Dermis microvascular lymphatic vessel endothelial cell (primary cell): Measurements from ENCODE around the gene NDUFB5. TPM values are rescaled to one million over a fixed set of nuclear protein-coding genes. Genes with fewer than 3 reads are reported as not detected.
A peak's percentile ranks its signal among the peaks of the same experiment; 100 is the strongest.

Experiments
- DNase-seq, 2 donors: peaks; one replicate each; pipeline versions ENCODE4 v3.0.0 to v3.0.0-alpha.2; 2010; ENCODE audit warnings: low read depth in 2 of 2
- total RNA-seq: library from RNA; depleted of rRNA; stranded (reverse); fragments of >200 nt; gene quantifications from 2 replicates; pipeline ENCODE4 v1.2.1, GENCODE V29; 2014

NDUFB5 gene
- 78.3 and 81.6 TPM in 2 replicates for total RNA-seq

DNA sequence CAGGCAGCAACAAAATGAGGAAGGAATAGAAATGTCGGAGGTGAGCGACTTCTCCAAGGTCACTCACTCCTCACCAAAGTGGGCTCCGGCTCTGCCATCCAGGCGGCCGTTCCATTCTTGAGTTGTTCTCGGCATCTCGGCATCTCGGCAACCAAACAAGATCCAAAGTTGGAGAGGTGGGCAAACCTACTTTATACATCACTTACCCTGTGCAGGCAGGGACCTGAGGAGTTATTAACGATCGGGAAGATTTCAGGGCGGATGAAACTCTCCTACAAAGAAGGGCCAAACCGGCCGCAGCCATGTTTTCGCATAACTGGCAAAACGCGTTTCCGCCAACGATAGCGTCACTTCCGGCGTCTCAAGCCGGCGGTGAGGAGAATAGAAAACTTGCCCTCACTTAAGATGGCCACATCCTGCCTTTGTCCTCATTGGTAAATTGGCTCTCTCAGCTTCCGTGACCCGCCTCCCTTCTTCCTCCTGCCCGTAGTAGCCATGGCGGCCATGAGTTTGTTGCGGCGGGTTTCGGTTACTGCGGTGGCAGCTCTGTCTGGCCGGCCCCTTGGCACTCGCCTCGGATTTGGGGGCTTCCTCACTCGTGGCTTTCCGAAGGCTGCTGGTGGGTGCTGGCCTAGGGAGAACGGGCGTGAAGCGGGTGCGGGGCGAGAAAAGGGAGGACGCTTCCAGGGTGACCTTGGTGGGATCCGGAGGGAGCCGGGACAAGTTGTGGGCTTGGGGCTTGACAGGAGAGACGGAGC lies at the start of gene NDUFB5, which contains the start of gene MRPL47:
Gene NDUFB5 (plus strand): TSS at position 474 of the 758 bp plus-strand sequence. CDS start 22 bp downstream, at position 496.
Gene MRPL47 (minus strand): TSS at position 318 of the 758 bp plus-strand sequence. CDS start 14 bp downstream, at position 304.
- DNase-seq, result peak; percentile 96 to 98

DNA sequence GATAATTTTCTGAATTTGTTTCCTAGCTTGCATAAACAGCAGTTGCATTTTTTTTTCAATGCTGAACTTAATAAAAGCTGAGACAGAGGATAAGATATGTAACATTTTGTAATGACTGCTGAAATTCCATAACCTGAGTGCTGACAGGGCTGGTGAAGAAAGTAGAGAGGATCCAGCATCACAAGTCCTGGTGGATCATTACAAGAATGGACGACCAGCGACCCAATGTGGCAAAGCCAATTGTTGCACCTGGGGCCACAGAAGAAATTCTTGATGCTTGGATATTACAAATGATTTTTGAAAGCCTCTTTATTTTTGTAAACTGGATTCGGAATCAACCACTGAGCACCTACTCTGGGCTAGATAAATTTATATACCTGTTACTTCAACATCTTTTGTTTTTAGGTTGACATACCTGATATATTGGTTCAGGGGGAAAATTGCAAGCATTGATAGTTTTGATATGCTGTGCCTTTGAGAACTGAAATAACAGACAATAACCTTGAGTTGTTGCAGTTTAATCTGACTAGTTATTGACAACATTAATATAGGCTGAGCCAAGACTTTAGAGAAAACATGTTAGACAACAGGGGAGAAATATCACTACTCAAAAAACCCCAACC lies 45.7 kb upstream of the NDUFB5 start:
- peak; percentile 69 to 84 for DNase-seq

DNA sequence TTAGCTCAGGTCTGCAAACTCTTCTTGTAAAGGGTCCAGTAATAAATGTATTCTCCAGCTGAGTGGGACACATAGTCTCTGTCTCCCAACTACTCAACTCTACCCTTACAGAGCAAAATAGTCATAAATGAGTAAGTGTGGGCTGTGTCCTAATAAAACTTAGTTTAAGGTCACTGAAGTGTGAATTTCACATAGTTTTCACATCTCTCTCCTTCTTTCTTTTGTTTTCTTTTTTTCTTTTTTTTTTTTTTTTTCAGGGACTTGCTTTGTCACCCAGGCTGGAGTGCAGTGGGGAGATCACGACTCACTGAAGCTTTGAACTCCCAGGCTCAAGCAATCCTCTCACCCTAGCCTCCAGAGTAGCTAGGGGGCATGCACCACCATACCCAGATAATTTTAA lies 43.8 kb upstream of the NDUFB5 start:
- no peak for DNase-seq

DNA sequence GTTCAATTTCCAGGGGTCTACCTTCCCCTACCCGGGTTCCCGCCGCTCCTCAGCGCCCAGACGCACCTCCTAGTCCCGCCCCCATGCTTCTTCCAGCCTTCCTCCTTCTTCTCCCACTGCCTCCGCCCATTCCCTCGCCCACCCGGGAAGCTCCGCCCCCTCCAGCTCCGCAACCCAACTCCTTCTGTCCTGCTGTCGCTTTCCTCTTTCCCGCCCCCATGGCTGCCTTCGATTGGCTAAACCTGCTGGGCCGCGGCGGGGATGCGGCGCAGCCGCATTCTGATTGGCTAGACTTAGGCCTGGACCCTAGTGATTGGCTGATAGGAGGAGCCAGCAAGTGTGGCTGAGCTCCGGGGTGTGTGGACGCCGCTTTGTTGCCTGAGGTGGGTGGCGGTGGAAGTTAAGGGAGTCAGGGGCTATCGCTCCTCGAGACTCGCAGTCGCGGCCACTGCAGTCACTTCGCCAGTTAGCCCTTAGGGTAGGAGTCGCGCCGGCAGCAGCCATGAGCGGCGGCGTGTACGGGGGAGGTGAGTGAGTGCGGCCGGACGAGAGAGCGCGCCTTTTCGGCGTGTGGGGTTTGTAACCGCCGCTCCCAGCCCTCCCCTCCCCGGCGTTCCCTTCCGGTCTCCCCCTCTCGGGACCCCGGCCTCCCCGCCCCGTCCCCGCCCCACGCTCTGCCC lies 41.9 kb upstream of the NDUFB5 start, which contains the start of gene ACTL6A:
Gene ACTL6A (plus strand): TSS at position 336 of the 680 bp plus-strand sequence. CDS start 167 bp downstream, at position 503.
- peak; percentile 95 to 99 for DNase-seq

- DNase-seq, result peak; percentile 25 to 77
Measured at GRCh38 chr3:179563271-179563783, 41.3 kb upstream of the NDUFB5 start.

- DNase-seq, result no peak
Measured at GRCh38 chr3:179565496-179565895, 39.1 kb upstream of the NDUFB5 start.

DNA sequence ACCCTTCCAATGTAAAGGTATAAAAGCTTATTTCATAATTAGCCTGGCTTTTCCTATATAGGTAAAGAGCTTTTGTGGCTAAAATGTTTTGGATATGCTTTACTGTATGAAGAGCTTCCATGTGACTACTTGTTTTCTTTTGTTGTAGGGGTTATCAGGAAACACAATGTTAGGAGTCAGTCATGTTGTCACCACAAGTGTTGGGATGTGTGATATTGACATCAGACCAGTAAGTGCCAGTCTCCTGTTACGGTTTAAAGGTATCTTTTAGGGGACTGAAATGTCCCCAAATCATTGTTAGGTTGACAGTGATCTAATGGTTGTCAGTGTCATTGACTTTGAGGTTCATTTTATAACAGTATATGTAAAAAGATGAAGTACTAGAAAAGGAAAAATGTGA lies 23.6 kb upstream of the NDUFB5 start:
- DNase-seq, result no peak

- peak in 1 of 2 donors; percentile 58 for DNase-seq
Measured at GRCh38 chr3:179589143-179589542, 15.5 kb upstream of the NDUFB5 start.

DNA sequence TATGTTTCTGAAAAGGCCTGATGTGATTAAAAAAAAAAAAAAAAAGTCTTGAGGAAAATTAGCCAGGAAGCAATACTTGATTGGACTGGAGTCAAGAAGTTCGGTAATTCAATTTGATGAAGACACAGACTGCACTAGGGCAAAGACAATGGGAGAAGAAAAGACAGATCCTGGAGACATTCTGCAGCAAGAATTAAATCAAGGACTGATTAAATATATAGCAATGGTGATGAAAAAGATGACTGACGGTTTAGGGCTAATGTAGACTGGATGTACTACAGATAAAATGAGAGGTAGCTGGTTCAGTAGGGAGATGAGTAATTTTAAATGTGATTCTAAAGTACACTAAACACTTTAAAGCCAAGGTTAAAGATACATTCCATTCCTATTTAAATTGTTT lies 13.9 kb upstream of the NDUFB5 start:
- no peak for DNase-seq

- no peak for DNase-seq
Measured at GRCh38 chr3:179591313-179591712, 13.3 kb upstream of the NDUFB5 start.

DNA sequence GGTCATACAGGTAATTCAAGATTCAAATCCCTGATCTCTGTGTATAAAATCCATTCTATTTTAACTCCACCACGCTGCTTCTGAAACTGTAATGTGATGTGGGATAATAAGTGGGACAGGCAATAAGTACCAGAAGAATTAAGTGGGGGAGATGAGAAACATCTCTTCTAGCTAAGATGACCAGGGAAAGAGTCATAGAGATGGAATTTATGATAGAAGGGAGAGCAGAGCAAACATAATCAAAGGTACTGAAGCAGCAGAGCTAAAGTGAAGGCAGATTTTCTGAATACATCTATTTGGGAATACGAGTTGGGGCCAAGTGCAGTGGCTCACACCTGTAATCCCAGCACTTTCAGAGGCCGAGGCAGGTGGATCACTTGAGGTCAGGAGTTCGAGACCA lies 5.1 kb upstream of the NDUFB5 start:
- no peak for DNase-seq

DNA sequence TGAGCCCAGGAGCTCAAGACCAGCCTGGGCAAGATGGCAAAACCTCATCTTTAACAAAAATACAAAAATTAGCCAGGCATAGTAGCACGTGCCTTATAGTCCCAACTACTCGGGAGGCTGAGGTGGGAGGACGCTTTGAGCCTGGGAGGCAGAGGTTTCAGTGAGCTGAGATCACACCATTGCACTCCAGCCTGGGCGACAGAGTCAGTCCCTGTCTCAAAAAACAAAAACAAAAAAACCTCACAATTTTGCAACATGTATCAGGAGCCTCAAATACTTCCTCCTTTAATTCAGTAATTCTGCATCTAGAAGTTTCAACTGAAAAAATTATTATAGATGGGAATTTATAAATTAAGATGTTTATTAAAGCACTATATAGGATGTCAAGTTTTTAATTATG lies 1.3 kb upstream of the NDUFB5 start:
- DNase-seq, result no peak

GRCh38 chr3:179603831-179604230 lies 763 bp upstream of the NDUFB5 start:
- peak in 1 of 2 donors; percentile 23 for DNase-seq

DNA sequence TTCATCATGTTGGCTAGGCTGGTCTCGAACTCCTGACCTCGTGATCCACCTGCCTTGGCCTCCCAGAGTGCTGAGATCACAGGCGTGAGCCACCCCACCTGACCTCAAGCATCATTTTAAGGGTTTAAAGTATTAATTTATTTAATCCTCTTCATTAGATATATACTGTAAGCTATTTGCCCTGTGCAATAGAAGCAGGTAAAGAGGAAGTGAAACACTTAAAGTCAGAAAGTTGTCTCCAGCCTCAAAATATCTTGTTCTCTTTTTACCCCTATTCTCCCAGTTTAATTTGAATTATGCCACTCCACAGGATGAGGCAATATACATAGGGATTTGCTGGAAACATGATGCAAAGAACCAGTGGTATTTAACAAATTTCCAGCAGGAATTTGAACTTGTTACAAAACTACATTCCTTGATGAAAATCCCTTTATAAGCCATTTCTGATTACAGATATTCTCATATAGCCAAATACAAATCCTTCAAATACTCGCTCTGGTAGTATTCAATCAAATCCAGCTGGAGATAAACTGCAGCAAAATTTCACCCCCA lies 2.0 kb downstream of the NDUFB5 start:
- DNase-seq, result no peak

DNA sequence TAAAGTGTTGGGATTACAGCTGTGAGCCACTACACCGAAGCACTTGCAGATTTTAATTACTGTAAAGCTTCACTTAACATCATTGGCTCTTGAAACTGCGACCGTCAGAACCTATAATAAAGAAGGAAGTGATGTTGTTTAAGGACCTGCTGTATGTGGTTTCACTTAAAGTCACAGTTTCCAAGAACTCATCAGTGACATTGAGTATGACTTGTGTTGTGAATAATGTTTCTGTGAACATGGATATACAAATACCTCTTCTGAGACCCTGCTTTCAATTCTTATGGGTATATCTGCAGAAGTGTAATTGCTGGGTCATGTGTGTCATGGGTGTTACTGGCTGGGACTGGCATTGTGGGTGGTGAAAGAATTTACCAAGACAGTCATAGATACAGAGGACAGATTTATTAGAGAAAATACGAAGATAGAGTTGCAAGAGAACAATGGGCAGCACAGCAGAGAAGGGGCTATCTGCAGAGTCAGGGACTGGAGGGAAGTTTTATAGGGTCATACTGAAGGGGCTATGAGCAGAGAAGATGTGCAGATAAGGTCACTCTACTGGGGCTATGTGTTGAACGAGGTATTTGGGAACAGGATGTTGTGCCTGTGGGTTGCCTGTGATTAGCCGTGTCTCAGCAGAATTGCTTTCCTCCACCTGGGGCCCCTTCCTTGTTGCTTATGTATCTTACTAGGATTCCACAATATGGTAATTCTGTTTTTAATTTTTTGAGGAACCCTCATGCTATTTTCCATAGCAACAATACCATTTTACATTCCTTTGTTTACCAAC lies 4.5 kb downstream of the NDUFB5 start:
- DNase-seq, result no peak

- DNase-seq, result no peak
Measured at GRCh38 chr3:179610066-179610465, 5.5 kb downstream of the NDUFB5 start.

GRCh38 chr3:179613807-179614206 lies 9.2 kb downstream of the NDUFB5 start:
- peak in 1 of 2 donors; percentile 62 for DNase-seq

DNA sequence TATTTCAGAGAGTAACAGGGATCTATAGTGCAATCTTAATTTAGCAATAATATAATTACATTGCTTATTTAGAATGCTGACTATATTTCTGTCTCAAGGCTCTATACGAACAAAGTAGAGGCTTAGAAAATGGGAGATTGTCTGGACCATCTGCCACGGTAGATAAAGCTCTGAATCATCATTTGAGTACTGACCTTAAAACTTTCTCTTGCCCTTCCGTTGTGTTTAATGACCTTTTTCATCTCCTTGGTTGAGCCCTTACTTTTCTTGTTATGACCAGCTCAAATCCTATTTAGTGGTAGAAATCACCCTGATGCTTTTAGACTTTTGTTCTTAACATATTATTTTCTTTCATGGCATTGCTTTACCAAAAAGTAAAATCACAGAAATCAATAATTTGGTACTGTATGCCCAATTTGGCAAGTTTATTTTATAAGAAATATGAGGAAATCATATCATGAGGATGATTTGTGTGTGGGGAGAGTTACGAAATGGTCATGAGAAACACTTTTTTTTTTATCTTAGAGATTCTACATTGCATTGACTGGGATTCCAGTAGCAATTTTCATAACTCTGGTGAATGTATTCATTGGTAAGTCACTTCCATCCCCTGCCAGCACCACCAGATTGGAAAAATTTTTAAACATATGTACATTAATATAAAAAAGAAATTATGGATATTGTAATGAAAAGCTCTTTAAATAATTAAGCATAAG lies 11.0 kb downstream of the NDUFB5 start:
- peak in 1 of 2 donors; percentile 68 for DNase-seq

GRCh38 chr3:179622023-179622422 lies 17.4 kb downstream of the NDUFB5 start:
- DNase-seq, result no peak

- DNase-seq, result no peak
Measured at GRCh38 chr3:179624451-179624850, 19.9 kb downstream of the NDUFB5 start.
